Measurements from ENCODE around the gene DCHS1.

The DCHS1 gene

DNA sequence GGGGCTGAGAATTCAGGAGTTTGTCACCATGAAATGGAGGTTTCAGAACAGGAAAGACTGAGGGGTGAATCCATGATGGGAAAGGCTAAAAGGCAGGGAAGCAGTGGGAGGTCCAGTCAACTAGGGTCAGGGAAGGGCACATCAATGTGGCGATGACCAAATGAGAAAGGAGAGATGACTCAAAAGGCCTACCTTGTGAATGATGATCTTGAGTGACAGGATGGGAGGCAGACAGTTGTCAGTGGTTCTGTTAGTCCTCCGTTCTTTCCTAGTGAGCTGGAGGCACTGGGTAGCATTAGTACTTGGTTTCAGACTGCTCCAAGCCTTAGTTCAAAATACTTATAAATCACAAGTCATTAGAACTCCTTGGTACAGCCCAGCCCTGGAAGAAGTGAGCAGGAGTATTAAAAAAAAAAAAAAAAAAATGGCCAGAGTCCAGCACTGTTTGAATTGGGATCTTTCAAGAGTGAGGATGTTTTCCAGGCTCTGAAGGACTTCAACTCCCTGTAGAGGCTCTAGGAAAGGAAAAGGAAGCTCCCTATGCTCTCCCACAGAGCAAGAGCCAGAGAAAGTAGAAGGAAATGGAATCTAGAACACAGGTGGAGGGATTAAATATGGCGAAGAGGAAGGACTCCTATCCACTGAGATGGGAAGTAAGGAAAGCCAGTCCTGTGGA, 8.3 kb upstream of the DCHS1 start:
- H3K9me2 ChIP-seq (replicated peaks; ENCODE audit: control insufficient read depth, low read length) = no peaks in the 10 kb centered on the region
- H3K27ac ChIP-seq (ENCODE audit: low read depth, low read length) = no peak overlapping the region
- H3K4me3 ChIP-seq (ENCODE audit: low read length) = no peak overlapping the region
- no peak overlapping the region for H3K4me2 ChIP-seq (ENCODE audit: low read length)
- peaks cover 11% of the 10 kb centered on the region for H3K27me3 ChIP-seq (ENCODE audit: control insufficient read depth, low read length)
- TF ChIP-seq EZH2phosphoT487 (IDR thresholded peaks at IDR 0.05; ENCODE audit: borderline replicate concordance, low read length) = no peak
- TF ChIP-seq, protein P1, sequence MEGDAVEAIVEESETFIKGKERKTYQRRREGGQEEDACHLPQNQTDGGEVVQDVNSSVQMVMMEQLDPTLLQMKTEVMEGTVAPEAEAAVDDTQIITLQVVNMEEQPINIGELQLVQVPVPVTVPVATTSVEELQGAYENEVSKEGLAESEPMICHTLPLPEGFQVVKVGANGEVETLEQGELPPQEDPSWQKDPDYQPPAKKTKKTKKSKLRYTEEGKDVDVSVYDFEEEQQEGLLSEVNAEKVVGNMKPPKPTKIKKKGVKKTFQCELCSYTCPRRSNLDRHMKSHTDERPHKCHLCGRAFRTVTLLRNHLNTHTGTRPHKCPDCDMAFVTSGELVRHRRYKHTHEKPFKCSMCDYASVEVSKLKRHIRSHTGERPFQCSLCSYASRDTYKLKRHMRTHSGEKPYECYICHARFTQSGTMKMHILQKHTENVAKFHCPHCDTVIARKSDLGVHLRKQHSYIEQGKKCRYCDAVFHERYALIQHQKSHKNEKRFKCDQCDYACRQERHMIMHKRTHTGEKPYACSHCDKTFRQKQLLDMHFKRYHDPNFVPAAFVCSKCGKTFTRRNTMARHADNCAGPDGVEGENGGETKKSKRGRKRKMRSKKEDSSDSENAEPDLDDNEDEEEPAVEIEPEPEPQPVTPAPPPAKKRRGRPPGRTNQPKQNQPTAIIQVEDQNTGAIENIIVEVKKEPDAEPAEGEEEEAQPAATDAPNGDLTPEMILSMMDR (IDR thresholded peaks at IDR 0.05; ENCODE audit: low read depth, low read length, poor library complexity, severe bottlenecking) = no peak
- H3K79me2 ChIP-seq (ENCODE audit: control insufficient read depth, low read length) = no peaks in the 10 kb centered on the region
- peaks cover 3% of the 10 kb centered on the region; the same call in 1 of the 2 replicates for H3K4me1 ChIP-seq (ENCODE audit: control insufficient read depth, low read length)
- H3F3A ChIP-seq (ENCODE audit: control insufficient read depth, insufficient read depth) = no peaks in the 10 kb centered on the region
- H3K36me3 ChIP-seq (ENCODE audit: control insufficient read depth, low read length) = no peaks in the 10 kb centered on the region
- no peaks in the 10 kb centered on the region for H3K9me3 ChIP-seq (ENCODE audit: control insufficient read depth, insufficient read depth, low read length)
- no peaks in the 10 kb centered on the region for H4K20me1 ChIP-seq (ENCODE audit: control insufficient read depth, insufficient read depth, low read depth, low read length)

DNA sequence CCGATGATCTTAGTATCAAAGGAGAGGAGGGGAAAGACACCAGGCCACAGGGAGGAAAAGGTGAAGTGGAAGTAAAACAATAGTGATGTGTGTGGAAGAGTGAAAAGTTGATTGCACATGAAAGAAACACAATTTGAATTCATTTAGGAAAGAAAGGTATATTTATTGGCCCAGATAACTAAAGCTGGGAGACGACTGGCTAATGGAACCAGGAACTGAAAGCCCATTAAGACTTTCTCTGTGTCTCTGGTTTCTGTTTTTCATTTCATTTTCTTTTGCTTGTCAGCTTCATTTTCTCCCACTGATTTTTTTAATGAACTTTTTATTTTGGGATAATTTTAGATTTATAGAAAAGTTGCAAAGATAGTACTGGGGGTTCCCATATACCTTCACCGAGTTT, 5.1 kb upstream of the DCHS1 start:
- Histone ChIP-seq H3K27me3 (ENCODE audit: control insufficient read depth, low read length) (peaks cover 27% of the 10 kb centered on the region), H3K9me3 (ENCODE audit: control insufficient read depth, insufficient read depth, low read length) (no peaks in the 10 kb centered on the region), H3K4me3 (ENCODE audit: low read length) (no peak overlapping the region), H3K79me2 (ENCODE audit: control insufficient read depth, low read length) (no peaks in the 10 kb centered on the region), H3K27ac (ENCODE audit: low read depth, low read length) (no peak overlapping the region), H3K36me3 (ENCODE audit: control insufficient read depth, low read length) (no peaks in the 10 kb centered on the region), H3F3A (ENCODE audit: control insufficient read depth, insufficient read depth) (no peaks in the 10 kb centered on the region), H4K20me1 (ENCODE audit: control insufficient read depth, insufficient read depth, low read depth, low read length) (no peaks in the 10 kb centered on the region), H3K4me1 (ENCODE audit: control insufficient read depth, low read length) (no peaks in the 10 kb centered on the region), H3K4me2 (ENCODE audit: low read length) (no peak overlapping the region), H3K9me2 (replicated peaks; ENCODE audit: control insufficient read depth, low read length) (no peaks in the 10 kb centered on the region)
- TF ChIP-seq EZH2phosphoT487 (IDR thresholded peaks at IDR 0.05; ENCODE audit: borderline replicate concordance, low read length) = no peak
- TF ChIP-seq, protein P1 (IDR thresholded peaks at IDR 0.05; ENCODE audit: low read depth, low read length, poor library complexity, severe bottlenecking) = no peak

- Histone ChIP-seq H3K79me2 (ENCODE audit: control insufficient read depth, low read length) (no peaks in the 10 kb centered on the region), H3K36me3 (ENCODE audit: control insufficient read depth, low read length) (no peaks in the 10 kb centered on the region), H4K20me1 (ENCODE audit: control insufficient read depth, insufficient read depth, low read depth, low read length) (no peaks in the 10 kb centered on the region), H3F3A (ENCODE audit: control insufficient read depth, insufficient read depth) (no peaks in the 10 kb centered on the region), H3K4me1 (ENCODE audit: control insufficient read depth, low read length) (no peaks in the 10 kb centered on the region), H3K27ac (ENCODE audit: low read depth, low read length) (no peak overlapping the region), H3K9me3 (ENCODE audit: control insufficient read depth, insufficient read depth, low read length) (no peaks in the 10 kb centered on the region), H3K4me2 (ENCODE audit: low read length) (no peak overlapping the region), H3K27me3 (ENCODE audit: control insufficient read depth, low read length) (peaks cover 24% of the 10 kb centered on the region), H3K4me3 (ENCODE audit: low read length) (no peak overlapping the region), H3K9me2 (replicated peaks; ENCODE audit: control insufficient read depth, low read length) (no peaks in the 10 kb centered on the region)
- no peak for TF ChIP-seq EZH2phosphoT487 (IDR thresholded peaks at IDR 0.05; ENCODE audit: borderline replicate concordance, low read length)
- TF ChIP-seq, protein P1 (IDR thresholded peaks at IDR 0.05; ENCODE audit: low read depth, low read length, poor library complexity, severe bottlenecking) = no peak
These were observed 3.0 kb upstream of the DCHS1 start for GRCh38 chr11:6658647-6659046.

Data from DOHH2 (cell line).